ENCODE data around the gene SH3YL1.

SH3YL1 gene

GRCh38 chr2:264493-265468 lies 949 bp upstream of the SH3YL1 start, which contains the start of gene ACP1:
ACP1 (plus strand) TSS chr2:264947; CDS start chr2:264965, 18 bp downstream.
- peak within 1 kb of the TSS; percentile 70 for H3K4me3 ChIP-seq (ENCODE audit: low read depth, low read length)
- TF ChIP-seq CTCF (IDR thresholded peaks at IDR 0.05; ENCODE audit: insufficient read depth, low read depth, low read length, missing control alignments): no peak
- peak; percentile 98 for DNase-seq (ENCODE audit: low read depth)

GRCh38 chr2:263022-263738 lies 652 bp downstream of the SH3YL1 start:
- no peak for DNase-seq (ENCODE audit: low read depth)
- H3K4me3 ChIP-seq (ENCODE audit: low read depth, low read length): peak overlapping the region; percentile 70
- no peak for TF ChIP-seq CTCF (IDR thresholded peaks at IDR 0.05; ENCODE audit: insufficient read depth, low read depth, low read length, missing control alignments)

GRCh38 chr2:262117-262516 lies 1.7 kb downstream of the SH3YL1 start:
- TF ChIP-seq CTCF (IDR thresholded peaks at IDR 0.05; ENCODE audit: insufficient read depth, low read depth, low read length, missing control alignments): no peak
- DNase-seq (ENCODE audit: low read depth): no peak
- no peak overlapping the region for H3K4me3 ChIP-seq (ENCODE audit: low read depth, low read length)

- no peak overlapping the region for H3K4me3 ChIP-seq (ENCODE audit: low read depth, low read length)
- DNase-seq (ENCODE audit: low read depth): no peak
- no peak for TF ChIP-seq CTCF (IDR thresholded peaks at IDR 0.05; ENCODE audit: insufficient read depth, low read depth, low read length, missing control alignments)
Measured at GRCh38 chr2:260507-261161, 3.2 kb downstream of the SH3YL1 start.

GRCh38 chr2:259789-260331 lies 4.0 kb downstream of the SH3YL1 start:
- no peak for TF ChIP-seq CTCF (IDR thresholded peaks at IDR 0.05; ENCODE audit: insufficient read depth, low read depth, low read length, missing control alignments)
- no peak overlapping the region for H3K4me3 ChIP-seq (ENCODE audit: low read depth, low read length)
- no peak for DNase-seq (ENCODE audit: low read depth)

- no peak for DNase-seq (ENCODE audit: low read depth)
- H3K4me3 ChIP-seq (ENCODE audit: low read depth, low read length): no peak overlapping the region
- TF ChIP-seq CTCF (IDR thresholded peaks at IDR 0.05; ENCODE audit: insufficient read depth, low read depth, low read length, missing control alignments): no peak
Measured at GRCh38 chr2:258933-259332, 4.9 kb downstream of the SH3YL1 start.
